ENCODE data around the gene CNOT11.
A peak's percentile ranks its signal among the peaks of the same experiment; 100 is the strongest.
"Not testable (repeated sequence)": the region's sequence is repeated elsewhere in the genome, so short reads cannot be mapped to it uniquely, and the experiment has no call there.

Gene CNOT11

DNA sequence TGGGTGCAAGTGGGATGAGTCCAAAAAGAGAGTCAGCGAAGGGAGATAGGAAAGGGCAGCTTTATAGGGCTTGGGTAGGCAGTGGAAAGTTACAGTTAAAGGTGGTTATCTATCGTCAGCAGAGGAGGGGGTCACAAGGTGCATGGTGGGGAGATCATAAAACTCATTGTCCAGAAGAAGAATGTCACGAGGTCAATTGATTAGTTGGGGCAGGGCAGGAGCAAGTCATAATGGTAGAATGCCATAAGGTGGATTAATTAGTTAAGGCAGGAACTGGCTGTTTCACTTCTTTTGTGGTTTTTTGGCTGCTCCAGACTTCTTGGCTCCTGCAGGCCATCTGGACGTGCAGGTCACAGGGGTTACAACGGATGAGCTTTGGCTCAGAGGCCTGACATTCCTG, 3.9 kb upstream of the CNOT11 start:
- not testable (repeated sequence) for DNase-seq

DNA sequence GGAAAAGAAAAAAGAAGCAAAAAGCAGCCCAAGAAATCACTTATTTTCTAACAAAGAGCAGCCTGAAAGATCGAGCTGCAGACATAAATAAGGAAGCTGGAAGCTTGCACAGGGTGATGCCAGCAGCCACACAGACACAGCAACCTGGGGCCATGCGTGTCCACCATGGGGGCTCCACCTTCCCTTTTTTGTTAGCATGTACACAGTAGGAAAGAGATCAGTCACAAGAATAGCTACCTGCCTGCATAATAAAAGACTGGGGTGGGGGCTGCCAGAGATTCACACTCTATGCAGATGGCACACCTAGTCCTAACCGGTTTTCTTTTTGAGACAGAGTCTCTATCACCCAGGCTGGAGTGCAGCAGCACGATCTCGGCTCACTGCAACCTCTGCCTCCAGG, 2.9 kb upstream of the CNOT11 start:
- no peak for DNase-seq

DNA sequence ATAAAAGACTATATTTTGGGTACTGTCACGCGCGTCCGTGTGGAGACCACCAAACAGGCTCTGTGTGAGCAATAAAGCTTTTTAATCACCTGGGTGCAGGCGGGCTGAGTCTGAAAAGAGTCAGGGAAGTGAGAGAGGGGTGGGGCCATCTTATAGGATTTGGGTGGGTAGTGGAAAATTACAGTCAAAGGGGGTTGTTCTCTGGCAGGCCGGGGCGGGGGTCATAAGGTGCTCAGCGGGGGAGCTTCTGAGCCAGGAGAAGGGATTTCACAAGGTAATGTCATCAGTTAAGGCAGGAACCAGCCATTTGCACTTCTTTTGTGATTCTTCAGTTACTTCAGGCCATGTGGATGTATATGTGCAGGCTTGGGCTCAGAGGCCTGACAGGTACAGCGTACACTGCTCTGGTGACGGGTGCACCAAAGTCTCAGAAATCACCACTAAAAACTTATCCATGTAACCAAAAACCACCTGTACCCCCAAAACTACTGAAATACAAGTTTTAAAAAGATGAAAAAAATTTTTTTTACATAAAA, 1.4 kb upstream of the CNOT11 start:
- DNase-seq: not testable (repeated sequence)

DNA sequence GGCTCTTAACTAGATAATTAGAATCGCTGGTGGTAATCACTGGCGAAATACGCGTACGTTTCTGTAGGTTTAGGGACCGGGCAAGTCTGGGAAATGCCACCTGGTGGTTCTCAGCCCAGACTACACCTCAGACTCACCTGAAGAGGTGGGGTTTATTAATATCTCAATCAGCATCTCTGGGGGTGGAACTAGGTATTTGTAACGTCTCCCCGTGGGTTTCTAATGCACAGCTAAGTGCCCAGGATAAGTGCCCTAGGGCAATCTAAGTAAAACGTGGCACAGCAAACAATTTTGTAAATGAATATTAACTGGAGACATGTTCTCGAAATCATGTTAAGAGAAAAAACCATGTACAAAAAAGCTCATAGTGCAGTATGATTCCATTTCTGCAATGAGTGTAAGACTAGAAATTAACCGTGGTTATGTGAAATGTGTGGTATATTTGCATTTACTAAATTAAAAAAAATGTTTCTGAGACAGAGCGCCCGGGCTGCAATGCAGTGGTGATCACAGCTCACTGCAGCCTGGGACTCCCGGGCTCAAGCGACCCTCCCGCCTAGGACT, 760 bp upstream of the CNOT11 start:
- DNase-seq: peak; percentile 31

DNA sequence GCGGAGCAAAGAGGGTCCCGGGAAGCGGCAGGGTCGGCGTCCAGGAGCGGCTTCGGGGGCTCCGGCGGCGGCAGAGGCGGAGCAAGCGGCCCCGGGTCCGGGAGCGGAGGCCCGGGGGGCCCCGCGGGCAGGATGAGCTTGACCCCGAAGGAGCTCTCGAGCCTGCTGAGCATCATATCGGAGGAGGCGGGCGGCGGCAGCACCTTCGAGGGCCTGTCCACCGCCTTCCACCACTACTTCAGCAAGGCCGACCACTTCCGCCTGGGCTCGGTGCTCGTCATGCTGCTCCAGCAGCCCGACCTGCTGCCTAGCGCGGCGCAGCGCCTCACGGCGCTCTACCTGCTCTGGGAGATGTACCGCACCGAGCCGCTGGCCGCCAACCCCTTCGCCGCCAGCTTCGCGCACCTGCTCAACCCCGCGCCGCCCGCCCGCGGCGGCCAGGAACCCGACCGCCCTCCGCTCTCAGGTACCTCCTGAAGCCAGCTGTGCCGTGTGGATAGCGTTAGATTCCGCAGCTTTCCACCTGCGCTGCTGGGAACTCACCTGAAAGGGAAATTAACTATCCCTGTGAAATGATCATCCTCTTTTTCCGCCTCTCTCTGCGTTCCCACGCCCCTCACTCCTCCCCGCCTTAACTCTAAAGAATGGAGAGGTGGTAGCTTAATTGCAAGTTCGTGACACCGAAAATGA, 472 bp downstream of the CNOT11 start:
- DNase-seq: peak; percentile 41

DNA sequence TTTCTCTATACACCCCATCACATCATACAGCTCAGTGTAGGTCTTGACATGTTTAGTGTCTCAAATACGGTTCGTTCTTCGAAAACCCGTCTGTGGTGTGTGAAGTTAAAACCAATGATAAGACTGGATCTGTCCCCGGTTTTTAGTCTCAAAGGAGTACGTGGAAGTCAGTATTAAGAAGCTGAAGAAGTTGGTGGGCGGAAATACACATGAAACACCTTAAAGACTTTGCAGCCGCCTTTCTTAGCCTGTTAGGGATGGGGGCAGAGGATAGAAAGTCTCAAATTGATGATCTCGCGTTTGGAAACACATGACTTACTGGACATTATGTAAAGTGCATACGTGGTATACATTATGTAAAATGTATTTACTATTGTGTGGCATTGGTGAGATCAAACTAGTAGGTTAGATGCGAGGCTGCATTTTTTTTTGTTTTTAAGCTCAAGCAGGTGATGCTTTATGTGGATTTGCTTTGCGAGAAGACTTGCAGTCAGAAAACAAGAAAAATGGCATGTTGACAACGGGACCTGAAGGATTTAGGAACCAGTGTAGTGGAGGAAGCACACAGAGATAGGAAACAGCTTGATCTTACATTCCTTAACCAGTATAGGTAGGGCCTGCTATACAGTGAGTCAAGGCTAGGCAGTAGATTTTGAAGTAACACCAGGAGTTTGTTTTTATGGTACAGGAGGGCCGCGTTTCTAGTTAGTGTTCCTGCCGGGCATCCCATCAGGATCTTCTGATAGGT, 1.2 kb downstream of the CNOT11 start:
- DNase-seq: no peak

DNA sequence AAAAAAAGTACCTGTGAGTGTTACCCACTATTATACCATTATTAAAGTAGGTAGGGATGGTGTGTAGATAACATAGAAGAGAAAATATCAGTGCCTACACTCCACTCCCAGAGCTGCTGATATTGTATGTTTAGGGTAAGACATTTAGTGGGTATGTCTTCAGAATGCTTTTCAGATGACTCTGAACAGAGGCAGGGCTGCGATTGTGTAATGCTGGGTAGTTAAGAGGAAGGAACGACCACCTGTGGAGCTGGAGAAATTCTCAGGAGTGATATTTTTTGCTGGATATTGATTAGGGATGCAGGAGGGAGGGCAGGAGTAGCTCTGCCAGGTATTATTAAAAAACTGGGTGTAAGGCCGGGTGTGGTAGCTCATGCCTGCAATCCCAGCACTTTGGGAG, 2.8 kb downstream of the CNOT11 start:
- no peak for DNase-seq

DNA sequence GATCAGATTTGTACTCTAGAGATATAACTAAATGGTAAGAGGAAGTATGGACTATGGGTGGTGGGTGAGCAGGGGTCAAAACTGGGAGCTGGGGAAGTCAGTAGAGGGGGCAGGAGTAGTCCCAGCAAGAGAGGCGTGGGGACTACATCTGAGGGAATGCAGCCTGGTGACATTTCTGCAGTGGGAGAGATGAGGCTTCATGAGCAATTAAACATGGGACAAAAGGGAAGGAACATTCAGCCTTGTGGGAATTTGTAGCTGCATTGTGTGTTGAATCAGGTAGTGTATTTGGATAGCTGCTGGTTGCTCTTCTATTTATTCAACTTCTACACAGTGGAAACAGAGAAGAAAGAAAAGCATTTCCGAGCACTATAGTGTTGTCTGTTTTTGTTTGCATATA, 3.6 kb downstream of the CNOT11 start:
- DNase-seq: no peak

DNA sequence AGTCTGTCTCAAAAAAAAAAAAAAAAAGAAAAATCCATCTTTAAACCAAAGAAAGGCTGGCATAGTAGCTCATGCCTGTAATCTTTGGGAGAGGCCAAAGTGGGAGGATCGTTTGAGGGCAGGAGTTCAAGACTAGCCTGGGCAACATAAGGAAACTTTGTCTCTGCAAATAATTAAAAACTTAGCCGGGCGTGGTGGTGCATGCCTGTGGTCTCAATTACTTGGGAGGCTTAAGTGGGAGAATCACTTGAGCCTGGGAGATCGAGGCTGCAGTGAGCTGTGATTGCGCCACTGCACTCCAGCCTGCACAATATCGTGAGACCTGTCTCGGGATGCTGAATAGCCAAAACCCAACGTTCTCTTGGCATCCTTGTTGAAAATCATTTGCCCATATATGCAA, 6.1 kb downstream of the CNOT11 start:
- no peak for DNase-seq

DNA sequence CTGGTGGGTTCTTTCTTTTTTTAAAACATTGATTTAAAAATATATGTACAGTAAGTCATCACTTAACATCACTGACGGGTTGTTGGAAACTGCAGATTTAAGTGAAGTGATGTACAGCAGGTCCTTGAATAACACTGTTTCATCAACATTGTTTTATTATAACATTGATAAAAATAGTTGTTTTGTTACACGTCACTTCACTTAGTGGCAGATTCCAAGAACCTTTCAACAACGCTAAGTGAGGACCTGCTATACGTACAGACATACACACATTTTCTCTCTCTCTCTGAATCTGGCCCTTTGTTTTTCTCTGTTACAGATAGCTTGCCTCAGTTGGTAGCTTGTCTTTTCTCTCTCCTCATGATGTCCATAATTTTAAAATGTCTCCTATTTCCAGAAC, 9.5 kb downstream of the CNOT11 start:
- DNase-seq: no peak

DNA sequence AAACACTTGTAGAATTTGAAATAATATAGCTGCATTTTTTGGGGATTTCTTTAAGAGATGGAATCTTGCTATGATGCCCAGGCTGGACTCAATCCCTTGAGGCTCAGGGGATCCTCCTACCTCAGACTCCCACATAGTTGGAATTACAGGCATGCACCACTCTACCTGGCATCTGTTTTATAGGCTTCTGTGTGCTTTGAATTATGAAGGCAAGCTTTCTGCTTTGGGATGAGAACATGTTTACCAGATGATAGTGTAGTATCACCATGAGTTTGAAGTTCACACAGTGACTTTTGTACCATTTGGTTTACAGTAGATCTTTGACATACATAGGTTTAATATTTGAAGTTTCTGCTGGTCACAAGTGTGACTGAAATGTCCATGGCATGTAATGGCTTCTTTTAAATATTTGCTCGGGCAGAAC, 10.7 kb downstream of the CNOT11 start:
- DNase-seq: no peak

DNA sequence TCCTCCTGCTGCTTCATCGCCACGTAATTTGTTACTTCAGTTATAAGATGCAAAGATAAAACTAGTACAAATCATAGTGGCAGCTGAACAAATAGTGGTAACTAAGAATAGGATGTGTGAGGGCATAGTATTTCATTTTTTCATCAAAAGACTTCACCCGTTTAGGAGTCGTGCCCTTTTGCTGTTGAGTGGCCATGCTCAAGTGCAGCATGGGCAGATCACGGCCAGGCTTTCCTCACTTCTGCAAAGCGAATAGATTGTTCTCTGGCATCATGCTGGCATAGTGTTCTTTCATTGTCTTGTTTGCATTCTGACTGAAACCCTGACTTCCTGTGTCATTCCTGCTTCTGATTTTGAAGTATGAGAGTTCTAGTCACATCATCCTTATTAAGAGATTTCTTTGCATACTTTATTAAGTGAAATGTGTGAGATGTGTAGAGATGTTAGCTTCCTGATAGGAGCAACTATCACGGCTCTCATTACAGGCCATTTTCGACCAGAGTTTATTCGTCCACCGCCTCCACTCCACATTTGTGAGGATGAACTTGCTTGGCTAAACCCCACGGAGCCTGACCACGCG, 11.8 kb downstream of the CNOT11 start:
- no peak for DNase-seq

DNA sequence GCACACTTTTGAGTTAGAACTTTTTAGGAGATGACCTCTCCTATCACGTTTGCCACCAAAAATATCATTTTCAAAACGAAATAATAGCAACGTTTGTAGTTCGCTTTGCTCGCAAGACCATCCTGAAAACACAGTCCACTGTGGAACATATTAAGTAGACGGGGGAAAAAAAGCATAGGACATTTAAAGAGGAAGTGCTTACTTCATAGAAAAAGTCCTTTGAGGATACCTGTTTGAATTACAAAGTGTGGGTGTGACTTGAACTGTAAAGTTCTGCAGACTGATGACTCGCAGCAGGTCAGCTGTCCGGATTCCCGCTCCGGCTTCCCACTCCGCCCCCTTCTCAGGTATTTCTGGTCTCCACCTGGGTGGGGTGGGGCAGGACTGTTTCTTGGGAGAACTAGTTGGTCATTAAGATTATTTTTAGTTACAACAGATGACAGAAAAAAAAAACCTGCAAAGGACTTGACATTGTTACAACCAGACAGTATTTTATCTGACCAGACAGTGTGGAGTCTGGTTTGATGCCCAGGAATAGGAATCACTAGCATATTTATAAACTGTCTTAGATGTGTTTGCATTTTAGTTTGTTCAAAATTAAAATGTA, 13.3 kb downstream of the CNOT11 start:
- no peak for DNase-seq

DNA sequence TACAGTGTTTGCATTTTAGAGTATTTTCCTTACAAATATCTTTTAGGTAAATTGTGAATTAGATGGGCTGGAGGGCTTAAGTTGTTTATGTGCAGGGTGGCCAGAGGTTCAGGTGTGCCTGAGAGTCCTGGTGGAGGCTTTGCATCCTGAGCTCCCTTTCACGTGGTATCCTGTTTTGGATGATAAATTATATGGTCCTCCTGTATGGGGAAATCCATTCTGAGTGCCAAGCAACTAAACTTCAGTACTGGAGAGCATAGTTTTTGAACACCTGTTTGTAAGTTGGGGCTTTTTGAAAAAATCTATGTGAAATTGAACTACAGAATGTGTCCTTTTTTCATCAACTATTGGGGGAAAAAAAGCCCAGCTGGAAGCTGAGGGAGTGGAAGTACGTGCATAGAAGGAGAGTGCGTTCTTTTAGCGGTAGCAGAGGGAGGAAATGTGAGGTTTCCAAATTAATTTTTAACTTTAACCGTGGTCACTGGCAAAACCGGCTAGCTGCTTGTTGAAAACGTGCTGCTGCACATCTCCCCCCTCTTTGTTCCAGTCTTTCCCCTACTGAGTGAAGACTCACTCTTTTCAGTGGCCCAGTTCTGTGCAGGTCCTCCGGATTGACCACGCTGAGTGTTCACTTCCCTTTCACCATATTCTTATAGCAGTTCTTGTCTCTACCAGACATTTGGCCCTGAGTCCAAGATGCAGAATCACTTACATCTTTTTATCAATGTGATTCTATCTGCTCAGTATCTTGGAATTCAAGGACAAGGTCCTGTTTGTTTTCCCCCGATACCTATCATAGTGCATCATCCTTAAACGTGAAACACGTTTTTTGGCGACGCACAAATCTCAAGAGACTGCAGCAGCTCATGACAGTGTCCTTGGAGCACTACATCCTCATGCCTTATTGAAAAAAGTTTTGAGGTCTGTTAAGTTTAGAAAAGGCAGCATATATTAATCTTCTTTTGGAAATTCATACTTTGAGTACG, 15.3 kb downstream of the CNOT11 start:
- DNase-seq: no peak

DNA sequence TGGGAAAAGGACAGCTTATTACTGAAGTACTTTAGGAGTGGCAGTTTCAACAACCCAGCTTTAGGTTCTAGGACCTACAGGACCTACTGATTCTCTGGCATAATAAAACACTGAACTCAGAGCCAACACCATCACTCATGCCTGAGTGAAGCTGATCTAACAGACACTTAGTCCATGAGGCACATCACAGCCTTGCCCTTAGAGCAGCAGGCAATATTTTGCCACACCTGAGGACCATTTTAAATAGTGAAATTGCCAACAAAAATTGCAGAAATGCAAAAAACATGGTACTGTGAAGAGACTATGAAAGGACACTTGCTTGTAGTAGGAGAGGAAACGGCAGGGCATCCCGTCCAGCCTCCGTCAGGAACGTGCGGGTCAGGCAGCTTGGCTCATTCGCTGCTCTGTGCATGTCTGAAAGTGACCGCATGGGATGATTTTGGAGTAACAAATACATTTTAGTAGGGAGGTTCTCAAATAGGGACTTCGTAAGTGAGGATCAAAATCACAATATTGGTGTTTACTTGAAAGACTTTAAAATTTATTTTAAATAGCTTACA, 18.1 kb downstream of the CNOT11 start:
- DNase-seq: no peak

DNA sequence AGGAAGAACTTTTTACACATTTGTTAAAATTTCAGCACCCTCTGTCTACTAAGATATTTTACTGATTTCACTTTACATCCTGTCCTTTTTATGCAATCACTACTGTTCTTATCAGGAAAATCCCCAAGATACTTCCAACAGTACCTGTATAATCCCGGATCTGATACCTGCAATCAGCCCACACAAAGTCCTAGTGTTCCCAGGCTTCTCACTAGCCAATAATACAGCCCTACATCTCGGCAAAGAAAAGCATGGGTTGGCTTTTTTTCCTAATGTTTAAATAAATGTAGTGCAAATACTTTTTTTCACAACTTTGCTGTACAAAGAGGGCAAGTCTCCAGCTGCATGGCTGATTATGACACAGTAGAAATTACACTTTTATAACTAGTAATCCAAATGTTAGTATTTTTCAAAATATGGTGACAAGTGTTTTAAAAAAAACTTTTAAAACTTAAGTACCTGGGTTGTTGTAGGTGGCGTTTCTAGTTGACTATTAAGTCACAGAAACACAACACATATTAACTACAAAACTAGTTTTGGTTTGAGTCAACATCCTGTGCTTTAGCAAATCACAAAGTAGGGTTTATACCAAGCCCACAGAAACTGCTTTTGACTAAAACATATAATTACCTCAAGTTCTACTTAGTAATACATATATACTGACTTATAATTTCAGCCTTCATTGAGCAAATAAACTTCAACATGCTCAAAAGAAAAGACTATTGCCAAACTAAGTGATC, 19.5 kb downstream of the CNOT11 start:
- no peak for DNase-seq

DNA sequence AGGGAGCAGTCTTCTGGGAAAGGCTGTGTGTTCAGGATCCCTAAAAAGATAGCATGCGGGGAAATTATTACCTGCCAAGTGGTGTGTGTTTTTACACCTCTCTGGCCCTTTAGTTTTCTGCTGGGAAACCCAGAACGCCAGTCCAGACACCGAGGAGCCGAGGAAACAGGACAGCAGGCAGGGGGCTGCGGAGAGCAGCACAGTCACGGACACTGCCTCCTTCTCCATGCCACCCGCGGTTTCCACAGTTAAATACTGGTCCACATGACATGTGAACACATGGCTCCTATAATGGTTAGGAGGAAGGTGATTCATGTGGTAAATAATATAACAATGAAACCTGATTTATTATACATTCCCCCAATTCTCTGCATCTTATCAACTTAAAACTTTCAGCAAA, 20.4 kb downstream of the CNOT11 start:
- no peak for DNase-seq

DNA sequence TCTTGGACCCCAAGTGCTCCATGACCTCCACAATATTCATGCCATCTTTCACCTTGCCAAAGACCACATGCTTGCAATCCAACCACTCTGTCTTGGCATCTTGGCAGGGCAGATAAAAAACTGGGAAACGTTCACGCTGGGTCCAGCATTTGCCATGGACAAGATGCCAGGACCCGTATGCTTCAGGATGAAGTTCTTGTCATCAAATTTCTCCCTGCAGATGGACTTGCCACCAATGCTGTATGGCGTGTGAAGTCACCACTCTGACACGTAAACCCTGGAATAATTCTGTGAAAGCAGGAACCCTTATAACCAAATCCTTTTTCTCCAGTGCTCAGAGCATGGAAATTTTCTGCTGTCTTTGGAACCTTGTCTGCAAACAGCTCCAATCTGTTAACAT, 21.5 kb downstream of the CNOT11 start:
- DNase-seq: no peak

DNA sequence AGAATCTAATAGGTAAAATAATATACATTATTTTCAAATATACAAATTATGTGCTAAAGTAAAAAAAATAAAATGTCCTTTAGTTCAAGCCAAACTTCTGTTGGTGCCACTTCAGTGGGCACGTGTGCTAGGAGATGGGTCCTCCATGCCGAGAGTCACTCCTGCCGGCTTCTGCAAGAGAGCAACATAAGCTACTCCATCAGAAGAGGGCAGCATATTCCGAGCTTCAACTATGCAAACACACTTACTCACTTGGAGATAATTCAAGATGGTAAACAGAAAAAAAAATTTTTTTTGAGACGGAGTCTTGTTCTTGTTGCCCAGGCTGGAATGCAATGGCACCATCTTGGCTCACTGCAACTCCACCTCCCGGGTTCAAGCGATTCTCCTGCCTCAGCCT, 24.4 kb downstream of the CNOT11 start:
- no peak for DNase-seq

DNA sequence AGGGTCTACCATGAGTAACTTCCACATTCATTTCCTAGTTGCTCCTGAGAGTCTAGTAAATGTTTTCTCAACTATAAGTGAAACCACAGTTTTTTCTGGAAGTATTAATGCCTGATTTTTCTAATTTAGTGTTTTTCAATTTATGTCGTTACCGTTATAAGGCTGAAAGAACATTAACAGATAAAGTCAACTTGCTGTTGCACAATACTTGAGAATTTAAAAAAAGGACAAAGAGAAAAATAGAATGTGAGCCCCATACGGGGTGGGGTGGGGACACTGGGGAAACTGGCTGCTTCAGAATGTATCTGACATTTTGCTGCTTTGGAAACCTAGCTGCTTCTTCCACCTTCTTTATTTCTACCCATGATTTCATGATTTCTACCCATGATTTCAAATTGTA, 26.2 kb downstream of the CNOT11 start:
- DNase-seq: no peak

DNA sequence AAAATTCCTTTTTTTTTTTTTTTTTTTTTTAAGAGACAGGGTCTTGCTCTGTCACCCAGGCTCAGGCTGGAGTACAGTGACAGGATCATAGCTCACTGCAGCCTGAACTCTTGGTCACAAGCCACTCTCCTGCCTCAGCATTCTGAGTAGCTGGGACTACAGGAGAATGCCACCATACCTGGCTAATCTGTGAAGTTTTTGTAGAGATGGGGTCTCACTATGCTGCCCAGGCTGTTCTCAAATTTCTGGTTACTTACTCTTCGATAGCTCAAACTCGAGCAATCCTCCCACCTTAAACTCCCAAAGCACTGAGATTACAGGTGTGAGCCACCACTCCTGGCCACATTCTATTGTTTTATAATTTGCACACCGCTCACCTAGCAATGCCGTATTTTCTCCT, 28.8 kb downstream of the CNOT11 start:
- DNase-seq: no peak

All from NCI-H1092 treated with DMSO at 0.1 percent for 48 hours (cell line).